ENCODE data around the gene FUT9. TPM values are rescaled to one million over a fixed set of nuclear protein-coding genes. Genes with fewer than 3 reads are reported as not detected.

Gene FUT9
- total and polyA plus RNA-seq, 2 of the 8 experiments (the other 6 are each of a cell fraction or from before 2014, with no cell fraction given), result 0.85 to 4.9 TPM

GRCh38 chr6:96213784-96214183, 198.0 kb downstream of the FUT9 start:
- WGBS, 2 experiments (ENCODE audit: extremely low coverage in 1 of 2, insufficient coverage in 1 of 2, insufficient read length in 1 of 2, insufficient replicate concordance in 2 of 2, low coverage in 1 of 2, low lambda C conversion rate in 2 of 2, missing lambda C conversion rate in 1 of 2), result 67% methylated on average over 3 of the region's 3 CpGs; no CpG with 5 or more reads in 1 of the 2 experiments
- no peak overlapping the region for H3K27ac ChIP-seq (ENCODE audit: low read depth, low read length)
- no peak overlapping the region for H3K4ac ChIP-seq (replicated peaks; ENCODE audit: insufficient read length, low read depth, low read length)
- no peak for FAIRE-seq
- H3K27me3 ChIP-seq (replicated peaks in 1 of 4; ENCODE audit: control insufficient read depth in 3 of 4, extremely low read depth in 1 of 4, insufficient read depth in 3 of 4, low read length in 3 of 4), result no peaks in the 10 kb centered on the region
- H2AFZ ChIP-seq (ENCODE audit: low read length), result no peak overlapping the region
- no peak overlapping the region for H3K56ac ChIP-seq (replicated peaks; ENCODE audit: insufficient read length, low read depth, low read length)
- no peak overlapping the region for H3K23ac ChIP-seq (ENCODE audit: insufficient read length)
- H3K23me2 ChIP-seq (ENCODE audit: low read depth, low read length), result no peaks in the 10 kb centered on the region; the same call in 1 of the 2 replicates
- no peak overlapping the region for H3K4me2 ChIP-seq (ENCODE audit: insufficient read depth in 1 of 2, low read depth in 2 of 2, low read length in 2 of 2)
- no peak overlapping the region for H3K4me3 ChIP-seq (ENCODE audit: extremely low read depth in 1 of 4, insufficient read depth in 2 of 4, low read depth in 3 of 4, low read length in 4 of 4)
- no peaks in the 10 kb centered on the region for H3K36me3 ChIP-seq (ENCODE audit: control insufficient read depth in 2 of 4, insufficient read depth in 4 of 4, low read length in 3 of 4)
- no peak for DNase-seq (ENCODE audit: low read depth in 1 of 2, low spot score in 2 of 2)
- H2BK5ac ChIP-seq (ENCODE audit: low read depth, low read length), result no peak overlapping the region
- H2BK15ac ChIP-seq (ENCODE audit: low read length), result no peak overlapping the region
- H4K5ac ChIP-seq (ENCODE audit: insufficient read length, low read depth, low read length), result no peak overlapping the region
- no peak for TF ChIP-seq SRF (IDR thresholded peaks at IDR 0.05; ENCODE audit: low read depth, low read length)
- no peak for TF ChIP-seq POLR2A (IDR thresholded peaks at IDR 0.05; ENCODE audit: control extremely low read depth in 1 of 2, low read depth in 2 of 2, low read length in 2 of 2)
- TF ChIP-seq KDM5A (IDR thresholded peaks at IDR 0.05; ENCODE audit: low read length), result no peak
- TF ChIP-seq CHD2 (IDR thresholded peaks at IDR 0.05; ENCODE audit: low read length), result no peak
- H4K8ac ChIP-seq (ENCODE audit: extremely low read depth, insufficient read depth, low read length), result no peak overlapping the region
- H3K9ac ChIP-seq (replicated peaks in 1 of 4; ENCODE audit: extremely low read depth in 1 of 4, low read depth in 3 of 4, low read length in 3 of 4), result no peak overlapping the region
- no peak overlapping the region for H2BK120ac ChIP-seq (replicated peaks; ENCODE audit: low read depth, low read length)
- H4K20me1 ChIP-seq (replicated peaks in 1 of 2; ENCODE audit: control insufficient read depth in 1 of 2, insufficient read depth in 2 of 2, low read length in 2 of 2), result no peaks in the 10 kb centered on the region
- H2BK20ac ChIP-seq (ENCODE audit: low read length), result no peak overlapping the region
- H3K18ac ChIP-seq (ENCODE audit: extremely low read depth, low read length), result no peak overlapping the region
- H2BK12ac ChIP-seq (ENCODE audit: low read depth, low read length), result no peak overlapping the region
- no peaks in the 10 kb centered on the region for H3K4me1 ChIP-seq (replicated peaks in 1 of 4; ENCODE audit: control insufficient read depth in 3 of 4, insufficient read depth in 4 of 4, low read length in 3 of 4)
- no peak overlapping the region for H3K14ac ChIP-seq (ENCODE audit: insufficient read length)
- H2AK5ac ChIP-seq (ENCODE audit: low read depth, low read length), result no peak overlapping the region
- ChIA-PET CTCF (ENCODE audit: partially characterized antibody) (no interaction called here), POLR2A (ENCODE audit: partially characterized antibody) (no interaction called here)
- no peaks in the 10 kb centered on the region for H3K9me3 ChIP-seq (ENCODE audit: insufficient read depth in 2 of 2, low read depth in 1 of 2, low read length in 1 of 2)
- H3K79me1 ChIP-seq (ENCODE audit: low read depth, low read length), result no peaks in the 10 kb centered on the region
- H3K79me2 ChIP-seq (ENCODE audit: control insufficient read depth in 1 of 2, insufficient read depth in 2 of 2, low read length in 2 of 2), result no peaks in the 10 kb centered on the region
- H4K91ac ChIP-seq (replicated peaks; ENCODE audit: insufficient read length, low read length), result no peak overlapping the region
